ENCODE data around the gene CCNO.

- no peak for TF ChIP-seq CTCF (IDR thresholded peaks at IDR 0.05 in 2 of 3, conservative IDR thresholded peaks at IDR 0.05 in 1 of 3; ENCODE audit: borderline replicate concordance in 1 of 3, insufficient read depth in 1 of 3, low read depth in 2 of 3, low read length in 2 of 3)
- no peak for TF ChIP-seq REST (IDR thresholded peaks at IDR 0.05; ENCODE audit: low read depth)
- no peak for TF ChIP-seq ATF3 (IDR thresholded peaks at IDR 0.05)
- no peak for TF ChIP-seq ZFX (IDR thresholded peaks at IDR 0.05)
- TF ChIP-seq POLR2AphosphoS5 (IDR thresholded peaks at IDR 0.05; ENCODE audit: low read depth, low read length) = no peak
Measured at GRCh38 chr5:55241746-55242145, 8.3 kb upstream of the CCNO start.
